Testis (tissue), 2 donors: ENCODE data around the gene CTXND1.
"Not testable (repeated sequence)": the region's sequence is repeated elsewhere in the genome, so short reads cannot be mapped to it uniquely, and the experiment has no call there.

Experiments used
- POLR2A ChIP-seq: fragments of 450-650 bp; IDR thresholded peaks from one replicate; pipeline ENCODE4 v1.6.1; 2017; ENCODE audit warnings: antibody characterized with exemption, mild to moderate bottlenecking, moderate library complexity
- TF ChIP-seq, protein P1 (sequence below), 3 experiments: fragments of 450-650 bp in 2 of 3; fragments of 200-600 bp in 1 of 3; sonication (generic) in 1 of 3; IDR thresholded peaks; one replicate each; pipeline ENCODE4 v1.5.1; 2016 to 2019; ENCODE audit warnings: antibody characterized with exemption in 3 of 3, mild to moderate bottlenecking in 2 of 3, moderate library complexity in 1 of 3

GRCh38 chr15:80295777-80296176 lies 43.8 kb upstream of the CTXND1 start:
- TF ChIP-seq POLR2A = not testable (repeated sequence)
- TF ChIP-seq, protein P1, sequence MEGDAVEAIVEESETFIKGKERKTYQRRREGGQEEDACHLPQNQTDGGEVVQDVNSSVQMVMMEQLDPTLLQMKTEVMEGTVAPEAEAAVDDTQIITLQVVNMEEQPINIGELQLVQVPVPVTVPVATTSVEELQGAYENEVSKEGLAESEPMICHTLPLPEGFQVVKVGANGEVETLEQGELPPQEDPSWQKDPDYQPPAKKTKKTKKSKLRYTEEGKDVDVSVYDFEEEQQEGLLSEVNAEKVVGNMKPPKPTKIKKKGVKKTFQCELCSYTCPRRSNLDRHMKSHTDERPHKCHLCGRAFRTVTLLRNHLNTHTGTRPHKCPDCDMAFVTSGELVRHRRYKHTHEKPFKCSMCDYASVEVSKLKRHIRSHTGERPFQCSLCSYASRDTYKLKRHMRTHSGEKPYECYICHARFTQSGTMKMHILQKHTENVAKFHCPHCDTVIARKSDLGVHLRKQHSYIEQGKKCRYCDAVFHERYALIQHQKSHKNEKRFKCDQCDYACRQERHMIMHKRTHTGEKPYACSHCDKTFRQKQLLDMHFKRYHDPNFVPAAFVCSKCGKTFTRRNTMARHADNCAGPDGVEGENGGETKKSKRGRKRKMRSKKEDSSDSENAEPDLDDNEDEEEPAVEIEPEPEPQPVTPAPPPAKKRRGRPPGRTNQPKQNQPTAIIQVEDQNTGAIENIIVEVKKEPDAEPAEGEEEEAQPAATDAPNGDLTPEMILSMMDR (IDR thresholded peaks at IDR 0.05) = not testable (repeated sequence)
